IMR-90 (cell line): ENCODE results near the gene DNAJB8. TPM values are rescaled to one million over a fixed set of nuclear protein-coding genes. Genes with fewer than 3 reads are reported as not detected.

ENCODE experiments used
- RAD21 ChIP-seq: IDR thresholded peaks from 2 replicates; pipeline ENCODE4 v1.6.1; 2012; ENCODE audit warnings: low read length, improper control_type of control experiment
- RFX5 ChIP-seq: IDR thresholded peaks from 2 replicates; pipeline ENCODE4 v1.8.0; 2012; ENCODE audit warnings: low read depth, mild to moderate bottlenecking, low read length, moderate library complexity
- SMC3 ChIP-seq: fragments of 150-350 bp; IDR thresholded peaks from 2 replicates; pipeline ENCODE4 v1.6.1; 2016; ENCODE audit warnings: low read depth, mild to moderate bottlenecking, antibody characterized with exemption, low read length, moderate library complexity
- polyA plus RNA-seq, 3 experiments: library from polyadenylated mRNA; depleted of rRNA; stranded (reverse); fragments of >200 nt; gene quantifications; 2 replicates each; pipeline ENCODE4 v1.2.3, GENCODE V29; 2012; ENCODE audit warnings: low replicate concordance in 1 of 3
- total RNA-seq: library from RNA; depleted of rRNA; stranded (reverse); fragments of >200 nt; gene quantifications from 2 replicates; pipeline ENCODE4 v1.2.3, GENCODE V29; 2012

Gene DNAJB8
- total and polyA plus RNA-seq, 2 of the 4 experiments (the other 2 are of a cell fraction) = not detected

DNA sequence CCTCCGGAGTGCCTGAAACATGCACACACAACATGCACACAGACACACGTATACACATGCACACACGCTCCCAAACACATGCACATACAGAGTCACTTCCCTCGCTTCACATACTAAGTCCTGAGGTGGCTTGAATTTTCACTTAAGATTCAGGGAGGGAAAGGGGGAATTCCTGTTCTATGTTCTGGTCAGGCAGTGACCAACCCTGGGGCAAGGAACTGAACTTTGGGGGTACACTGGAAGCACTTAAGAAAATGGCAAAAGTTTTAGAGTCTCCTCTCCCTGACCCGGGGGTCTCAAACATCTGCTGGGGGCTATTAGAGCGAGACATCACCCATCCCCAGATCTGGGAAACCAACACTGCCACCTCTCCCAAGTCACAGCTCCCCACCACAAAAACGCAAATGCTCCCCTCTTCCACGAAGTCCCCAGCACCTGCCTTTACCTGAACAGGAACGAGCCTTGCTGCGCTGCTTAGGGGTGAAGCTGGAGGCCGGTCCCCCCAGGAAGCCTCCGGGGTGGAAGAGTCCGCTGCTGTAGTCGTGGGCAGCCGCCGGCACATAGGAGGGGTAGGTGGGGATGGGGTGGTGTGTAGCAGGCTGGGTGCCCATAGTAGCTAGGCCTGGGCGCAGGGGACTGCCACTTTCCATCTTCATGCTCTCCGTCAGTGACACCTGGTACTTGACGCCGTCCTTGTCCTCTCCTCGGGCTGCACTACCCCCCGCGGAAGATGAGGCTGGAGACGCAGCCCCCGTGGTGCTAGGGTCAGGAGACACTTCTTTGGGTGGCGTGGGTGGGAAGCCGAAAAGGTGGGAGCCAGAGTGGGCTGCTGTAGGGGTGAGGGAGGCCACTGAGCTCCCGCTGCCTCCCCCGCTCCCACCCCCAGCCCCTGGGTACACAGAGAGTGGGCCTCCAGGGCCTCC is 18.9 kb upstream of the DNAJB8 start (continued):
- TF ChIP-seq RAD21 = no peak
- TF ChIP-seq RFX5 = no peak
- TF ChIP-seq SMC3 = no peak
